Keratinocyte (primary cell): ENCODE measurements around the gene ADAMTS15.

Experiments
- EZH2 ChIP-seq: IDR thresholded peaks from one replicate; pipeline ENCODE4 v1.6.1; 2012; ENCODE audit warnings: inconsistent platforms, mild to moderate bottlenecking, low read length, moderate library complexity
- TF ChIP-seq, protein P1 (sequence below), 3 experiments: IDR thresholded peaks in 1 of 3; conservative IDR thresholded peaks in 1 of 3; optimal IDR thresholded peaks in 1 of 3; 2 replicates in 2 of 3; 3 replicates in 1 of 3; pipeline versions ENCODE3 to v1.5.1; 2011; ENCODE audit warnings: low read length in 3 of 3, mild to moderate bottlenecking in 3 of 3, moderate library complexity in 2 of 3, control low read depth in 1 of 3, inconsistent platforms in 1 of 3; ENCODE audit not compliant: insufficient read depth in 2 of 3; ENCODE audit errors: extremely low read depth in 1 of 3

DNA sequence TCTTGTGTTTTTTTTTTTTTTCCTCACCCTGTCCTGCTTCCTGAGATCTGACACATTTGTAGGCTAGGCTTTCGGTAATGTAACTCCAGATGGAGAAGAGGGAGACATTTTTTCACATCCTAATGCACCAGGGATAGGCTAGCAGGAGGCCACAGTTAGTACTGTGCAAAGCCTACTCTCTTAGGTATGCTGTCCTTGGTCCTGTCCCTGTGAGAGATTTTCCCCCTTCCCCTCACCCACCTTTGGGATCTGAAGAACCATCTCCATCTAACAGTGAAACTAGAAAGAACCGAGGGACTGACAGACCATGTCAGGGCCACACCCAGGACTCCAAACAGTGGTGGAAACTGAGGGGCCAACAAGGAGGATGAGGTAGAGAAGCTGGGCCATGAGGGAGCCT, 49.2 kb upstream of the ADAMTS15 start:
- TF ChIP-seq, protein P1, sequence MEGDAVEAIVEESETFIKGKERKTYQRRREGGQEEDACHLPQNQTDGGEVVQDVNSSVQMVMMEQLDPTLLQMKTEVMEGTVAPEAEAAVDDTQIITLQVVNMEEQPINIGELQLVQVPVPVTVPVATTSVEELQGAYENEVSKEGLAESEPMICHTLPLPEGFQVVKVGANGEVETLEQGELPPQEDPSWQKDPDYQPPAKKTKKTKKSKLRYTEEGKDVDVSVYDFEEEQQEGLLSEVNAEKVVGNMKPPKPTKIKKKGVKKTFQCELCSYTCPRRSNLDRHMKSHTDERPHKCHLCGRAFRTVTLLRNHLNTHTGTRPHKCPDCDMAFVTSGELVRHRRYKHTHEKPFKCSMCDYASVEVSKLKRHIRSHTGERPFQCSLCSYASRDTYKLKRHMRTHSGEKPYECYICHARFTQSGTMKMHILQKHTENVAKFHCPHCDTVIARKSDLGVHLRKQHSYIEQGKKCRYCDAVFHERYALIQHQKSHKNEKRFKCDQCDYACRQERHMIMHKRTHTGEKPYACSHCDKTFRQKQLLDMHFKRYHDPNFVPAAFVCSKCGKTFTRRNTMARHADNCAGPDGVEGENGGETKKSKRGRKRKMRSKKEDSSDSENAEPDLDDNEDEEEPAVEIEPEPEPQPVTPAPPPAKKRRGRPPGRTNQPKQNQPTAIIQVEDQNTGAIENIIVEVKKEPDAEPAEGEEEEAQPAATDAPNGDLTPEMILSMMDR (optimal IDR thresholded peaks at IDR 0.05 in 1 of 3, IDR thresholded peaks at IDR 0.05 in 1 of 3, conservative IDR thresholded peaks at IDR 0.05 in 1 of 3; ENCODE audit: extremely low read depth in 1 of 3, insufficient read depth in 2 of 3, low read length in 3 of 3): no peak
- no peak for TF ChIP-seq EZH2
